Fibroblast of the aortic adventitia (primary cell): Measurements from ENCODE around the gene C19orf38. TPM values are rescaled to one million over a fixed set of nuclear protein-coding genes. Genes with fewer than 3 reads are reported as not detected.
"Not testable (repeated sequence)": the region's sequence is repeated elsewhere in the genome, so short reads cannot be mapped to it uniquely, and the experiment has no call there.

Experiments
- DNase-seq: peaks from one replicate; pipeline ENCODE4 v3.0.0-alpha.2; 2010; ENCODE audit warnings: low read depth
- H3K4me3 ChIP-seq: 2 replicates; pipeline ENCODE4 v1.5.1; 2011; ENCODE audit warnings: low read depth, mild to moderate bottlenecking, control low read depth, low read length, moderate library complexity
- CTCF ChIP-seq: IDR thresholded peaks from 2 replicates; pipeline ENCODE4 v1.5.1; 2011; ENCODE audit warnings: mild to moderate bottlenecking, low read length, control low read depth, inconsistent platforms; ENCODE audit not compliant: insufficient read depth
- total RNA-seq: library from RNA; depleted of rRNA; stranded (reverse); fragments of >200 nt; gene quantifications from 2 replicates; pipeline ENCODE4 v1.2.3, GENCODE V29; 2012; ENCODE audit warnings: low replicate concordance

Gene C19orf38
- total RNA-seq, 1 donor, result 0.81 TPM

- no peak for DNase-seq
- no peak for TF ChIP-seq CTCF
- peak overlapping the region; percentile 77 for H3K4me3 ChIP-seq
Observed at GRCh38 chr19:10836479-10837330, 11.5 kb upstream of the C19orf38 start.

GRCh38 chr19:10837649-10838048 lies 10.6 kb upstream of the C19orf38 start:
- H3K4me3 ChIP-seq, DNase-seq: not testable (repeated sequence)

- DNase-seq, result no peak
- TF ChIP-seq CTCF, result no peak
Observed at GRCh38 chr19:10838377-10838776, 9.8 kb upstream of the C19orf38 start.

GRCh38 chr19:10839114-10840050 lies 8.8 kb upstream of the C19orf38 start:
- no peak for TF ChIP-seq CTCF
- H3K4me3 ChIP-seq, result no peak overlapping the region
- DNase-seq, result no peak

More at GRCh38 chr19:10838377-10838776, 9.8 kb upstream of the C19orf38 start:
- no peak overlapping the region for H3K4me3 ChIP-seq

- no peak overlapping the region for H3K4me3 ChIP-seq
- no peak for DNase-seq
- no peak for TF ChIP-seq CTCF
Observed at GRCh38 chr19:10842788-10843187, 5.4 kb upstream of the C19orf38 start.

- H3K4me3 ChIP-seq, result no peak overlapping the region
- TF ChIP-seq CTCF, result no peak
- no peak for DNase-seq
Observed at GRCh38 chr19:10846500-10847202, 1.6 kb upstream of the C19orf38 start.
